ENCODE data around the gene TMPRSS6. TPM values are rescaled to one million over a fixed set of nuclear protein-coding genes. Genes with fewer than 3 reads are reported as not detected.

The TMPRSS6 gene
- total and polyA plus RNA-seq, 2 donors: 0.57 to 1.8 TPM

DNA sequence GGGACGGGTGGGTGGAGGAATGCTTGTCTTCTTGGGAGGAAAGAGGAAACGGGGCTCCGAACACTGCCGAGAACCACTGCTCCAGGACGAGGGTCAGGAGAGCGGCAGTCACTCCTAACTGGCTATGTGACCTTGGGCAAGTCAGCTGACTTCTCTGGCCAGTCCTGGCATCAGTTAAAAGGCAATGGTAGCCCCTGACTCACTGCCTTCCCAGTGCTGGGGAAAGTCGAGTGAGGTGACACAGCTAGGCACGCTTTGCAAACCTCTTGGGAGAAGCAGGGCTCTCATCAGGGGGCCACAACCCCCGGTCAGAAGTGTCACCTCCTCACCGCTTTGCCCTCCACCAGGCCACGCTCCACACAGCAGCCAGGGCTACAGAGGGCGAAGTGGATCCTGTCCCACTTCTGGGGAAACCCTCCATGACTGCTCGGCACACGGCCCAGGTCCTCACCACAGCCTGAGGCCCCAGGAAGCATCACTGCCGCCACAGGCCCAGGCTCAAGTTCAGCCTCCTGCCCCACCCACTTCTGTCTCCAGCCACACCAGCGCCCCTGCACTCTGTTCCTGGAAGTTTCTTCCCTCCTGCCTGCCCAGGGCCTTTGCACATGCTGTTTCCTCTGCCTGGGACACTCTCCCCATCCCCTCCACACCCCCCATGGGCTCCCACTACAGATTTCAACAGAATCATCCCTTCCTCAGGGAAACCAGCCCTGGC, 23.9 kb upstream of the TMPRSS6 start:
- no peak overlapping the region for H3K4me3 ChIP-seq (ENCODE audit: low read length in 2 of 2)
- H3K9me3 ChIP-seq (ENCODE audit: control insufficient read depth in 2 of 2, insufficient read depth in 1 of 2, low read length in 1 of 2): no peaks in the 10 kb centered on the region
- H3K27me3 ChIP-seq (ENCODE audit: control insufficient read depth in 2 of 2, insufficient read depth in 1 of 2, low read length in 1 of 2): no peaks in the 10 kb centered on the region
- no peak for DNase-seq (ENCODE audit: low read depth in 6 of 9, low spot score in 9 of 9)
- no peak overlapping the region for H3K27ac ChIP-seq (ENCODE audit: low read depth in 1 of 2, low read length in 1 of 2)
- H3K4me1 ChIP-seq (ENCODE audit: control insufficient read depth in 2 of 2, insufficient read depth in 2 of 2, low read length in 2 of 2): no peaks in the 10 kb centered on the region
- H3K36me3 ChIP-seq (ENCODE audit: control insufficient read depth in 2 of 2, insufficient read depth in 2 of 2, low read length in 1 of 2): peaks cover 3 to 7% of the 10 kb centered on the region in 2 donors
- WGBS: 83% methylated on average over 16 of the region's 16 CpGs

DNA sequence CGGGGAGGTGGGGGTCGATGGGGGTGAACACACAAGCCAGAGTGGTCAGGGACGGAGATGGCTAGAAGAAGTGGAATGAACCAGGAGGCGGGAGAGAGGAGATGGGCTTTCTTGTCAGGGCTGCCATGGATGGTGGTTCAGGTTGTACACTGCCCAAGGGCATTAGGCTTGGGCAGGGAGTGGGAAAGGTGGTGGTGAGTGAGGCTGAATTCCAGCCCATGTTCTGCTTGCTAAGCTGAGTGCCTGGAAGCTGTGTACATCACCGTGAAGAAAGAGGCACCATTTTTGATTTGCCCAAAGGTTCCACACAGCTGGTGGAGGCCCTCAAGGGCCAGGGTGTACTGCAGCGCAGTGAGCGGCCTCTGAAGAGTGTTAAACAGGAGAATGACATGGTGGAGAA, 23.3 kb upstream of the TMPRSS6 start:
- Histone ChIP-seq H3K36me3 (ENCODE audit: control insufficient read depth in 2 of 2, insufficient read depth in 2 of 2, low read length in 1 of 2) (peaks cover 3 to 7% of the 10 kb centered on the region in 2 donors), H3K27ac (ENCODE audit: low read depth in 1 of 2, low read length in 1 of 2) (no peak overlapping the region), H3K27me3 (ENCODE audit: control insufficient read depth in 2 of 2, insufficient read depth in 1 of 2, low read length in 1 of 2) (no peaks in the 10 kb centered on the region), H3K4me3 (ENCODE audit: low read length in 2 of 2) (no peak overlapping the region), H3K9me3 (ENCODE audit: control insufficient read depth in 2 of 2, insufficient read depth in 1 of 2, low read length in 1 of 2) (no peaks in the 10 kb centered on the region), H3K4me1 (ENCODE audit: control insufficient read depth in 2 of 2, insufficient read depth in 2 of 2, low read length in 2 of 2) (no peaks in the 10 kb centered on the region)
- no peak for DNase-seq (ENCODE audit: low read depth in 6 of 9, low spot score in 9 of 9)
- 96% methylated on average over 7 of the region's 7 CpGs for WGBS

DNA sequence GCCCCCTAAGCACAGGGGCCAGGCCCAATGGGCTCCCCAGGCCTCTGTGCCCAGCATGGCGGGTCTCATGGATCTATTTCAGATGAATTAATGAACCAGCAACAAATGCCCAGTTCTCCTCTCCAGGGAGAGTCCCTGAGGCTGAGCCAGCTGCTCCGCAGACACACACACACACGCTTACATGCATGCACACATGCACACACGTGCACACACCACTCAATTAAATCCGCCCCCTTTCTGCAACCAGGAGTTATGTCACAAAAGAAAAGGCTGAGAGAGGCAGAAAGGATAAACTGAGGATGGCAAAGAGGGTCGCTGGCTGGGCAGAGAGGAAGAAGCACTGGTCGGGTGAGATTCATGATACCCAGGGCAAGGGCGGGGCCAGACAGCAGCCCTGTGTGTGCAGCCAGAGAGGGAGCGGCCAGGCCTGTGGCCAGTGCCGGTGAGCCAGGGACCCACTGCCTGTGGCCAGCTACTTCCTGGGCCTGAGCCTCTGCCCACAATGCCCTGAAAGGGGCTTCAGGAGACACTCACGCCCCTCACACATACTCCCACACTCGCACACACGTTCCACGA, 20.4 kb upstream of the TMPRSS6 start:
- no peaks in the 10 kb centered on the region for H3K36me3 ChIP-seq (ENCODE audit: control insufficient read depth in 2 of 2, insufficient read depth in 2 of 2, low read length in 1 of 2)
- H3K27me3 ChIP-seq (ENCODE audit: control insufficient read depth in 2 of 2, insufficient read depth in 1 of 2, low read length in 1 of 2): no peaks in the 10 kb centered on the region
- DNase-seq (ENCODE audit: low read depth in 6 of 9, low spot score in 9 of 9): no peak
- no peak overlapping the region for H3K4me3 ChIP-seq (ENCODE audit: low read length in 2 of 2)
- no peaks in the 10 kb centered on the region for H3K4me1 ChIP-seq (ENCODE audit: control insufficient read depth in 2 of 2, insufficient read depth in 2 of 2, low read length in 2 of 2)
- H3K9me3 ChIP-seq (ENCODE audit: control insufficient read depth in 2 of 2, insufficient read depth in 1 of 2, low read length in 1 of 2): no peaks in the 10 kb centered on the region
- no peak overlapping the region for H3K27ac ChIP-seq (ENCODE audit: low read depth in 1 of 2, low read length in 1 of 2)
- 95% methylated on average over 14 of the region's 14 CpGs for WGBS

DNA sequence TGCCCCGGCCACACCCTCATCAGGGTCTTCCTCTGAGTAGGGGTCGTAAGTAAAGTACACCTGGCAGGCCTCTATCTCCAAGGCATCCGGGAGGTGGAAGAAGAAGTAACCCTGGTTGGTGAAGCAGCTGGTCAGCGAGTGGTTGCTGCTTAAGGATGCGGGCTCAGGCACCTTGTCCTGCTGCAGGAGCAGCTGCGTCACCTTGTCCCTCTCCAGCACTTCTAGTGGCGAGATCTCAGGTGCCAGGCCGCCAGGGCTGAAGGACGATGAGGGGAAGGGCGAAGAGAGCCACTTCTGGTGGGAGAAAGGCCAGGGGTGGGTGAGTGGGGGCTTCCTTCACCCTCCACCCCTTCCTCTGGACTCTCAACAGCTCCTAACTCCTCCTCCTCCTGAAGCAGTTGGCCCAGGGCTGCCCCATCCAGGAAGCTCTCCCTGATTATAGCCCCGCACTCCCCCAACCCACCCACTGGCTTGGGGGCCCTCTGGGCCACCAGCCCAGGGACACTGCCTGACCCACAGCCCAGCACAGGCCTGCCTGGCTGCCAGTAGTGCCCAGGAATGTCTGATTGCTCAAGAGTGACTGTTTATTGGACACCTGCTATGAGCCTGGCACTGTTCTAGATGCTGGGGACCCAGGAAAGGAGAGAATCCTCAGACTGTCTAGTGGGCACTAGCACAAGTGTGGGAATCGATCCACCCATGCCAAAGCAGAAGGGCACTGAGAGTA, 19.2 kb upstream of the TMPRSS6 start:
- H3K27ac ChIP-seq (ENCODE audit: low read depth in 1 of 2, low read length in 1 of 2): no peak overlapping the region
- no peak for DNase-seq (ENCODE audit: low read depth in 6 of 9, low spot score in 9 of 9)
- H3K4me1 ChIP-seq (ENCODE audit: control insufficient read depth in 2 of 2, insufficient read depth in 2 of 2, low read length in 2 of 2): peaks cover 0 to 5% of the 10 kb centered on the region in 2 donors
- H3K27me3 ChIP-seq (ENCODE audit: control insufficient read depth in 2 of 2, insufficient read depth in 1 of 2, low read length in 1 of 2): no peaks in the 10 kb centered on the region
- H3K36me3 ChIP-seq (ENCODE audit: control insufficient read depth in 2 of 2, insufficient read depth in 2 of 2, low read length in 1 of 2): no peaks in the 10 kb centered on the region
- no peaks in the 10 kb centered on the region for H3K9me3 ChIP-seq (ENCODE audit: control insufficient read depth in 2 of 2, insufficient read depth in 1 of 2, low read length in 1 of 2)
- H3K4me3 ChIP-seq (ENCODE audit: low read length in 2 of 2): no peak overlapping the region
- WGBS: 94% methylated on average over 12 of the region's 12 CpGs

DNA sequence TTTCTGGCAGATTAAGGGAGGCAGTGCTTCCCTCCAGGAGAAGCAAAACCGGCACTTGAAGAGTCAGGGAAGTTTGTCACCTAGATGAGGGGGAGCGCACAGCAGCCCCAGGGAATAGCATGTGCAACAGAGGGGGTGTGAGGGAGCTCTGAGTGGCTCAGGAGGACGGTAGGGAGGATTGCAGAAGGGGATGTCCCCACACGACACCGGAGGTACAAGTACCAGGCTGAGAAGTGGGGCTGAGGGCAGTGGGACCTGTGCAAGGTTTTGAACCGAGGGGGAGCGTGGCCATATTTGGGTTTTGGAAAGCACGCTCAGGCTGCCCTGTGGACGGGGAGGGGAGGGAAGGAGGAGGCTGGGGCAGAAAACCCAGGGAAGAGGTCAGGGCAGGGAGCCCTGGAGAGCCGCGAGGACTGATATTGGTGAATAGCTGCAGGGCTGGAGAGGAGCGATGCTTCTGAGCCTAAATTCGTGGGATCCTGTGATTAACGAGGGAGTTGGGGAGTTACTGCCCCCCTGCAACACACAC, 17.9 kb upstream of the TMPRSS6 start:
- Histone ChIP-seq H3K9me3 (ENCODE audit: control insufficient read depth in 2 of 2, insufficient read depth in 1 of 2, low read length in 1 of 2) (no peaks in the 10 kb centered on the region), H3K4me3 (ENCODE audit: low read length in 2 of 2) (no peak overlapping the region), H3K36me3 (ENCODE audit: control insufficient read depth in 2 of 2, insufficient read depth in 2 of 2, low read length in 1 of 2) (no peaks in the 10 kb centered on the region), H3K27me3 (ENCODE audit: control insufficient read depth in 2 of 2, insufficient read depth in 1 of 2, low read length in 1 of 2) (no peaks in the 10 kb centered on the region), H3K4me1 (ENCODE audit: control insufficient read depth in 2 of 2, insufficient read depth in 2 of 2, low read length in 2 of 2) (peaks cover 5 to 10% of the 10 kb centered on the region in 2 donors), H3K27ac (ENCODE audit: low read depth in 1 of 2, low read length in 1 of 2) (no peak overlapping the region)
- 90% methylated on average over 14 of the region's 14 CpGs for WGBS
- no peak for DNase-seq (ENCODE audit: low read depth in 6 of 9, low spot score in 9 of 9)

DNA sequence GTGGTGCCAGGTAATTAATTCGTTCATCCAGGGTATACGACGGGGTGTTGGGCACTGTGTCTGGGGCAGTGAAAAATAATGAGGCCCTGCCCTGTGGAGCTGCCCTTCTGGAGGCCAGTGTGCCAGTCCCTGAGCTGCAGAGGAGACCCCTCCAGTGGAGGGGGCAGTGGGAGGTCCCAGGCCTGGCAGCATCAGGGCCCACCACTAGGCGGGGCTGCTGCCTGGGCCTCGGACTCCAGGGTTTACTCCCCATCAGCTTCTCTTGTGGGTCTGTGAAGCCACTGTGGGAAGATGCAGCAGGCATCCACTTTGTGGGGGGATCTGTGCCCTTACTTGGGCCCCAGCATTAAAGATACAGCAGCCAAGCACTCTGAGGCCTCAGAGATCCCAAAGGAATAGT, 17.4 kb upstream of the TMPRSS6 start:
- peaks cover 9 to 15% of the 10 kb centered on the region in 2 donors for H3K4me1 ChIP-seq (ENCODE audit: control insufficient read depth in 2 of 2, insufficient read depth in 2 of 2, low read length in 2 of 2)
- peak in 1 of 9 donors; percentile 28 for DNase-seq (ENCODE audit: low read depth in 6 of 9, low spot score in 9 of 9)
- 87% methylated on average over 5 of the region's 5 CpGs for WGBS
- no peaks in the 10 kb centered on the region for H3K27me3 ChIP-seq (ENCODE audit: control insufficient read depth in 2 of 2, insufficient read depth in 1 of 2, low read length in 1 of 2)
- H3K36me3 ChIP-seq (ENCODE audit: control insufficient read depth in 2 of 2, insufficient read depth in 2 of 2, low read length in 1 of 2): no peaks in the 10 kb centered on the region
- H3K9me3 ChIP-seq (ENCODE audit: control insufficient read depth in 2 of 2, insufficient read depth in 1 of 2, low read length in 1 of 2): no peaks in the 10 kb centered on the region
- H3K4me3 ChIP-seq (ENCODE audit: low read length in 2 of 2): no peak overlapping the region
- no peak overlapping the region for H3K27ac ChIP-seq (ENCODE audit: low read depth in 1 of 2, low read length in 1 of 2)

DNA sequence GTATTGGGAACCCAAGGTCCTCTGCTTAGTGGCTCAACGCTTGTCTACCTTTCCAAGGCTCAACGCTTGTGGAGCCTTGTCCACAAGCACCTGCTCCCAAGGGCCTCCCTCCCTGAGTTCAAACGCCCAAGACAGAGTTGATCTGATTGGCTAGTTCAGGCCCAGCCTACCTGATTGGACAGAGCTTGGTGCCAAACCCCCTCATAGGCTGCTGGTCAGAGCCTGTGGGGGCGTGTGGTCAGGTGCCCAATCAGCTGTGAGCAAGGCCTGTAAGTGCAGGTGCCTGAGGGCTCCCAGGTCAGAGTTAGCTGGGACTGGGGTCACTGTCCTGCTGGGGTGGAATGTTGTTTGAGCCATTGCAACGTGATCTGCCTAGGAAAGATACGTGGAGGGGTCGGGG, 16.9 kb upstream of the TMPRSS6 start:
- H3K4me1 ChIP-seq (ENCODE audit: control insufficient read depth in 2 of 2, insufficient read depth in 2 of 2, low read length in 2 of 2): peaks cover 11 to 20% of the 10 kb centered on the region in 2 donors
- no peak overlapping the region for H3K27ac ChIP-seq (ENCODE audit: low read depth in 1 of 2, low read length in 1 of 2)
- H3K27me3 ChIP-seq (ENCODE audit: control insufficient read depth in 2 of 2, insufficient read depth in 1 of 2, low read length in 1 of 2): no peaks in the 10 kb centered on the region
- H3K36me3 ChIP-seq (ENCODE audit: control insufficient read depth in 2 of 2, insufficient read depth in 2 of 2, low read length in 1 of 2): no peaks in the 10 kb centered on the region
- 97% methylated on average over 7 of the region's 7 CpGs for WGBS
- no peak overlapping the region for H3K4me3 ChIP-seq (ENCODE audit: low read length in 2 of 2)
- no peak for DNase-seq (ENCODE audit: low read depth in 6 of 9, low spot score in 9 of 9)
- no peaks in the 10 kb centered on the region for H3K9me3 ChIP-seq (ENCODE audit: control insufficient read depth in 2 of 2, insufficient read depth in 1 of 2, low read length in 1 of 2)

DNA sequence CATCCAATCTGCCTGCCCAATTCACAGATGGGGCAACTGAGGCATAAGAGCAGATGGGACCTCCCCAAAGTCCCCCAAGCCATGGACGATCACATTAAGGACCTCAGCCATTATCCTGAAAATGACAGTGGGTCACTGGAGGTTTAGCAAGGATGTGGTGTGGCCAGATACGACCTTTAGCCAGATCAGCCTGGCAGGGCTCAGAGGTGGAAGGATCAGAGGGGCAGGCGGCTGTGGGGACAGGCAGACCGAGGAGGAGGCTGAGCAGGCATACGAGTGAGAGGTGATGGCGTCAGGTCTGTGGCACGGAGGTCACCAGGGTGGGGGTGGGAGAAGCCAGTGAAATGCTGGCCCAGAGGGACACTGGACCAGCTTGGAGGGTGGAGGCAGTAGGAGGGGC, 14.1 kb upstream of the TMPRSS6 start:
- no peaks in the 10 kb centered on the region for H3K27me3 ChIP-seq (ENCODE audit: control insufficient read depth in 2 of 2, insufficient read depth in 1 of 2, low read length in 1 of 2)
- H3K36me3 ChIP-seq (ENCODE audit: control insufficient read depth in 2 of 2, insufficient read depth in 2 of 2, low read length in 1 of 2): no peaks in the 10 kb centered on the region
- no peak overlapping the region for H3K27ac ChIP-seq (ENCODE audit: low read depth in 1 of 2, low read length in 1 of 2)
- DNase-seq (ENCODE audit: low read depth in 6 of 9, low spot score in 9 of 9): no peak
- H3K4me3 ChIP-seq (ENCODE audit: low read length in 2 of 2): no peak overlapping the region
- H3K9me3 ChIP-seq (ENCODE audit: control insufficient read depth in 2 of 2, insufficient read depth in 1 of 2, low read length in 1 of 2): no peaks in the 10 kb centered on the region
- 98% methylated on average over 7 of the region's 7 CpGs for WGBS
- H3K4me1 ChIP-seq (ENCODE audit: control insufficient read depth in 2 of 2, insufficient read depth in 2 of 2, low read length in 2 of 2): peaks cover 11 to 26% of the 10 kb centered on the region in 2 donors

DNA sequence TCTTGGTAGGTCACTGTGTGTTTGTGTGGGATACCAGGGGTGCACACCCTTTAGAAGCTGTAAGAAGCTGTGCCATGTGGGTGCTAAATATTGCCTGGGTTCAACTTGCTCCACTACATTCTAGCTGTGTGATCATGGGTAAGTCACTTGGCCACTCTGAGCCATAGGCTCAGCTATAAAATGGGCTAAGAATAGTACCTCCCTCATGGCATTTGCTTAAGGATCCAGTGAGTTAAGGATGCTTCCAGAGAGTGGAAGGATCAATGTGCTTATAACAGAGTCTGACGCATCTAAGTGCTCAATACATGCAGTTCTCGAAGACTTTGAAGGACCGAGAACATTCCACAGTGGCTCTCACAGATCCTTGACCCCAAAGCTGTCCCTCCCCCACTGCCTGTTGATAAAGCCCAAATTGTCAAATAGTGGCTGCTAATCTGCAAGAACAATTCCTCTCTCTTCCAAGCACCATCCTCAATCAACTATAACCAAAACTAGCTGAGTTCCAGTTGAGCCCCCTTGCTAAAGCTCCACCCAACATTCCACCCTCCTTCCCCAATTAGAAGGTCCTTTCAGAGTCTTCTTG, 13.2 kb upstream of the TMPRSS6 start:
- peaks cover 11 to 26% of the 10 kb centered on the region in 2 donors for H3K4me1 ChIP-seq (ENCODE audit: control insufficient read depth in 2 of 2, insufficient read depth in 2 of 2, low read length in 2 of 2)
- H3K27me3 ChIP-seq (ENCODE audit: control insufficient read depth in 2 of 2, insufficient read depth in 1 of 2, low read length in 1 of 2): no peaks in the 10 kb centered on the region
- peak overlapping the region; percentile 78 to 85 for H3K27ac ChIP-seq (ENCODE audit: low read depth in 1 of 2, low read length in 1 of 2)
- whole genome bisulfite sequencing: 97% methylated on average over 3 of the region's 3 CpGs
- DNase-seq (ENCODE audit: low read depth in 6 of 9, low spot score in 9 of 9): no peak
- H3K36me3 ChIP-seq (ENCODE audit: control insufficient read depth in 2 of 2, insufficient read depth in 2 of 2, low read length in 1 of 2): no peaks in the 10 kb centered on the region
- no peaks in the 10 kb centered on the region for H3K9me3 ChIP-seq (ENCODE audit: control insufficient read depth in 2 of 2, insufficient read depth in 1 of 2, low read length in 1 of 2)
- no peak overlapping the region for H3K4me3 ChIP-seq (ENCODE audit: low read length in 2 of 2)
